SK-N-SH (cell line): Measurements from ENCODE around the gene LIPH. TPM values are rescaled to one million over a fixed set of nuclear protein-coding genes. Genes with fewer than 3 reads are reported as not detected.

Experiments used
- CTCF ChIA-PET: fragments of 300-600, 350-600 bp; formaldehyde crosslinking; extraction: SDS; loops from one replicate; lab custom pipeline; 2021; lab: Yijun Ruan, JAX
- POLR2A ChIA-PET: fragments of 350-600 bp; sonication (Branson Sonifier 250); formaldehyde crosslinking; extraction: SDS; loops from one replicate; lab custom pipeline; 2020; ENCODE audit warnings: antibody characterized with exemption, inconsistent platforms; lab: Yijun Ruan, JAX
- DNase-seq: peaks from one replicate; pipeline ENCODE4 v3.0.0; 2012
- H2AFZ ChIP-seq: fragments of 200-600 bp; sonication (generic); 2 replicates; pipeline ENCODE4 v1.8.1; 2016; ENCODE audit warnings: antibody characterized with exemption, mild to moderate bottlenecking, low read depth
- H3F3A ChIP-seq: fragments of 200-600 bp; sonication (generic); replicated peaks from 2 replicates; pipeline ENCODE3; 2016; ENCODE audit warnings: antibody characterized with exemption, mild to moderate bottlenecking; ENCODE audit not compliant: insufficient read depth
- H3K27ac ChIP-seq, 2 experiments: fragments of 200-500 bp in 1 of 2; fragments of 200-600 bp in 1 of 2; sonication (Bioruptor generic) in 1 of 2; sonication (generic), shearing (Covaris generic) in 1 of 2; 2 replicates each; pipeline versions ENCODE4 v1.5.1 to v1.6.1; 2014 to 2016; ENCODE audit warnings: low read depth in 2 of 2, inconsistent platforms in 1 of 2, low read length in 1 of 2, mild to moderate bottlenecking in 1 of 2, mixed read lengths in 1 of 2
- H3K27me3 ChIP-seq: fragments of 200-600 bp; sonication (generic), shearing (Covaris generic); 2 replicates; pipeline ENCODE4 v1.6.1; 2016; ENCODE audit warnings: mixed run types; ENCODE audit not compliant: insufficient read depth
- H3K36me3 ChIP-seq, 2 experiments: fragments of 200-500 bp in 1 of 2; fragments of 200-600 bp in 1 of 2; sonication (Bioruptor generic) in 1 of 2; sonication (generic) in 1 of 2; replicated peaks in 1 of 2; 2 replicates each; pipeline versions ENCODE3 to v1.5.1; 2014 to 2016; ENCODE audit warnings: low read length in 1 of 2, mild to moderate bottlenecking in 1 of 2; ENCODE audit not compliant: insufficient read depth in 2 of 2, control insufficient read depth in 1 of 2
- H3K4me1 ChIP-seq, 2 experiments: fragments of 200-500 bp in 1 of 2; fragments of 200-600 bp in 1 of 2; sonication (Bioruptor generic) in 1 of 2; sonication (generic), shearing (Covaris generic) in 1 of 2; 2 replicates each; pipeline versions ENCODE4 v1.5.1 to v1.6.1; 2014 to 2016; ENCODE audit warnings: low read depth in 1 of 2, low read length in 1 of 2, mixed run types in 1 of 2; ENCODE audit not compliant: insufficient read depth in 2 of 2, control insufficient read depth in 1 of 2
- H3K4me2 ChIP-seq: fragments of 200-600 bp; sonication (generic), shearing (Covaris generic); 2 replicates; pipeline ENCODE4 v1.6.1; 2017; ENCODE audit warnings: mixed run types
- H3K4me3 ChIP-seq, 2 experiments: fragments of 200-500 bp in 1 of 2; fragments of 200-600 bp in 1 of 2; sonication (Bioruptor generic) in 1 of 2; sonication (generic), shearing (Covaris generic) in 1 of 2; 2 replicates each; pipeline versions ENCODE4 v1.5.1 to v1.8.1; 2014 to 2016; ENCODE audit warnings: low read depth in 2 of 2, inconsistent platforms in 1 of 2, low read length in 1 of 2, mild to moderate bottlenecking in 1 of 2, mixed read lengths in 1 of 2, moderate library complexity in 1 of 2
- H3K79me2 ChIP-seq: fragments of 200-600 bp; sonication (generic); 2 replicates; pipeline ENCODE4 v1.8.1; 2017; ENCODE audit warnings: mild to moderate bottlenecking; ENCODE audit not compliant: insufficient read depth
- H3K9ac ChIP-seq: fragments of 200-600 bp; sonication (generic); 2 replicates; pipeline ENCODE4 v1.6.1; 2017; ENCODE audit warnings: mixed run types
- H3K9me2 ChIP-seq: fragments of 200-600 bp; sonication (generic); 2 replicates; pipeline ENCODE4 v1.6.1; 2017; ENCODE audit warnings: mixed run types
- H3K9me3 ChIP-seq: fragments of 200-600 bp; sonication (generic); 2 replicates; pipeline ENCODE4 v1.6.1; 2017; ENCODE audit warnings: mixed run types, mild to moderate bottlenecking, moderate library complexity
- H4K20me1 ChIP-seq: fragments of 200-600 bp; sonication (generic); 2 replicates; pipeline ENCODE4 v1.6.1; 2017; ENCODE audit warnings: mild to moderate bottlenecking, mixed run types; ENCODE audit not compliant: insufficient read depth
- EP300 ChIP-seq, 2 experiments: IDR thresholded peaks; 2 replicates each; pipeline versions ENCODE4 v1.4.0 to v1.6.1; 2012; ENCODE audit warnings: borderline replicate concordance in 1 of 2, low read depth in 1 of 2, low read length in 1 of 2
- MXI1 ChIP-seq: IDR thresholded peaks from 2 replicates; pipeline ENCODE4 v1.6.1; 2012; ENCODE audit warnings: mild to moderate bottlenecking, low read depth, low read length, improper control_type of control experiment
- NFIC ChIP-seq: IDR thresholded peaks from 2 replicates; pipeline ENCODE4 v1.4.0; 2012; ENCODE audit warnings: borderline replicate concordance
- RCOR1 ChIP-seq: fragments of 150-350 bp; IDR thresholded peaks from 2 replicates; pipeline ENCODE4 v1.6.1; 2017; ENCODE audit warnings: antibody characterized with exemption, low read length
- RFX5 ChIP-seq: IDR thresholded peaks from 2 replicates; pipeline ENCODE4 v1.6.1; 2012; ENCODE audit warnings: mild to moderate bottlenecking, improper control_type of control experiment, low read length
- TCF12 ChIP-seq: IDR thresholded peaks from 2 replicates; pipeline ENCODE4 v1.4.0; 2012
- TEAD4 ChIP-seq: IDR thresholded peaks from 2 replicates; pipeline ENCODE4 v1.4.0; 2012; ENCODE audit warnings: mild to moderate bottlenecking, borderline replicate concordance; ENCODE audit not compliant: insufficient read depth
- WGBS: methylation state at CpG from one replicate; pipeline ENCODE4 v1.1.6; 2017; ENCODE audit warnings: low lambda C conversion rate; 5-methylcytosine and 5-hydroxymethylcytosine counted together
- polyA plus RNA-seq, 3 experiments: library from polyadenylated mRNA; depleted of rRNA; stranded (reverse); fragments of >200 nt; gene quantifications; 2 replicates each; pipeline ENCODE4 v1.2.3, GENCODE V29; 2012
- TF ChIP-seq, protein P1 (sequence below): IDR thresholded peaks from 2 replicates; pipeline ENCODE4 v1.6.1; 2012; ENCODE audit warnings: mild to moderate bottlenecking, low read depth, low read length, moderate library complexity

Gene LIPH
- polyA plus RNA-seq, 1 of the 3 experiments (the other 2 are of a cell fraction) = not detected

DNA sequence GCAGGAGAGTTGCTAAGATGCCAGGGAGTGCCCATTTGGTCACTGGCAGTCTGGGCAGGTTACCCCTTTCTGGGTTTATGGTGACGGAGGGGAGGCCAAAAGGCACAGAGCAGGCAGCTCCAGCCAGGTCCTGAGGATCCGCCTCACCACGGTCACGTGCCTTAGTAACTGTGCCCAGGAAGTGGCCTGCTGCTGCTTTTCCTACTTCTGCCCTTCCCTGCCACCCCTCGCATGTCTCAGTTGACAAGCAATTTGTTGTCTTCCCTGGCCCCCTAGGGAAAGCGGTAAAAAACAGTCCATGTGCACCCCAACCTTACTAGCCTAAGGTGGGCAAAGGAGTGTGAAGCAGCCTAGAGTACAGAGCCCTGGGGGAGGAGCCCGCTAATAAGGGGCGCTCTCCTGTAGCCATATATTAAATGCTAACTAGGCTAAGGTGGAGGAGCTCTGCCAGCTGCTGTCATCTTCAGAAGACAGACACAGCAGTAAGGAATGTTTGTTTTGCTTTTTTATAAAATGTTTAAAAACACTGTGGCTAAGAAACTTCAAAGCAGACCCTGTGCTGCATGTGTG lies 9.1 kb upstream of the LIPH start (continued):
- TF ChIP-seq TCF12 (no peak), RFX5 (no peak)
- TF ChIP-seq, protein P1, sequence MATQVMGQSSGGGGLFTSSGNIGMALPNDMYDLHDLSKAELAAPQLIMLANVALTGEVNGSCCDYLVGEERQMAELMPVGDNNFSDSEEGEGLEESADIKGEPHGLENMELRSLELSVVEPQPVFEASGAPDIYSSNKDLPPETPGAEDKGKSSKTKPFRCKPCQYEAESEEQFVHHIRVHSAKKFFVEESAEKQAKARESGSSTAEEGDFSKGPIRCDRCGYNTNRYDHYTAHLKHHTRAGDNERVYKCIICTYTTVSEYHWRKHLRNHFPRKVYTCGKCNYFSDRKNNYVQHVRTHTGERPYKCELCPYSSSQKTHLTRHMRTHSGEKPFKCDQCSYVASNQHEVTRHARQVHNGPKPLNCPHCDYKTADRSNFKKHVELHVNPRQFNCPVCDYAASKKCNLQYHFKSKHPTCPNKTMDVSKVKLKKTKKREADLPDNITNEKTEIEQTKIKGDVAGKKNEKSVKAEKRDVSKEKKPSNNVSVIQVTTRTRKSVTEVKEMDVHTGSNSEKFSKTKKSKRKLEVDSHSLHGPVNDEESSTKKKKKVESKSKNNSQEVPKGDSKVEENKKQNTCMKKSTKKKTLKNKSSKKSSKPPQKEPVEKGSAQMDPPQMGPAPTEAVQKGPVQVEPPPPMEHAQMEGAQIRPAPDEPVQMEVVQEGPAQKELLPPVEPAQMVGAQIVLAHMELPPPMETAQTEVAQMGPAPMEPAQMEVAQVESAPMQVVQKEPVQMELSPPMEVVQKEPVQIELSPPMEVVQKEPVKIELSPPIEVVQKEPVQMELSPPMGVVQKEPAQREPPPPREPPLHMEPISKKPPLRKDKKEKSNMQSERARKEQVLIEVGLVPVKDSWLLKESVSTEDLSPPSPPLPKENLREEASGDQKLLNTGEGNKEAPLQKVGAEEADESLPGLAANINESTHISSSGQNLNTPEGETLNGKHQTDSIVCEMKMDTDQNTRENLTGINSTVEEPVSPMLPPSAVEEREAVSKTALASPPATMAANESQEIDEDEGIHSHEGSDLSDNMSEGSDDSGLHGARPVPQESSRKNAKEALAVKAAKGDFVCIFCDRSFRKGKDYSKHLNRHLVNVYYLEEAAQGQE = no peak

DNA sequence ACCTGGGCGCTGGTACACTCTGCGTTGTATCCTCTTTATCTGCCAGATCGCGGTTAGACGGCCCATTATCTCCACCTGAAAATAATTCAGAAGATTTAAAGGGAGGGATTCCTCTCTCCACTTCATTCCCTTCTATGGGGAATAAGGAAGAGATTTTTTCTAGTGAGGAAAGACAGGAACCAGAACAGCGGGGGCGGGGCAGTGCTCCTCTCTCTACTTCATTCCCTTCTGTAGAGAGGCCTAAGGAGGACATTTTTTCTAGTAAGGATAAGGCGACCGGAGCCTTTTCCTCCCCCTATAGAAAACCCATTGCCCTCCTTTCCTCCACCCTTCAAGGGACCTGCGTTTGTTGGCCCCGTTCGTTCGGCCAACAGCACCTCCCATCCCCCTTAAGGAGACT lies 8.3 kb upstream of the LIPH start:
- Histone ChIP-seq H3K4me3 (no peak overlapping the region), H3K4me2 (no peak overlapping the region), H3F3A (no peaks in the 10 kb centered on the region), H3K9me3 (no peaks in the 10 kb centered on the region), H3K9me2 (no peaks in the 10 kb centered on the region), H3K27me3 (no peaks in the 10 kb centered on the region), H2AFZ (no peak overlapping the region), H3K4me1 (peaks cover 0 to 2% of the 10 kb centered on the region in 2 experiments; a peak in 1 of 4 replicates), H3K79me2 (no peaks in the 10 kb centered on the region), H4K20me1 (no peaks in the 10 kb centered on the region), H3K9ac (no peak overlapping the region), H3K27ac (no peak overlapping the region), H3K36me3 (no peaks in the 10 kb centered on the region)
- WGBS = 91% methylated on average over 13 of the region's 13 CpGs
- POLR2A ChIA-PET = no interaction called here
- DNase-seq = no peak
- CTCF ChIA-PET = interaction anchor here (0.9 to 4.7 kb wide), 5 partner anchors 15 to 213 kb away, joined by 3 to 26 read pairs (median 4); no protein-coding TSS in a partner anchor
- no peak for TF ChIP-seq TEAD4
- TF ChIP-seq RCOR1 = no peak
- TF ChIP-seq, all 33 proteins: peak for 0

DNA sequence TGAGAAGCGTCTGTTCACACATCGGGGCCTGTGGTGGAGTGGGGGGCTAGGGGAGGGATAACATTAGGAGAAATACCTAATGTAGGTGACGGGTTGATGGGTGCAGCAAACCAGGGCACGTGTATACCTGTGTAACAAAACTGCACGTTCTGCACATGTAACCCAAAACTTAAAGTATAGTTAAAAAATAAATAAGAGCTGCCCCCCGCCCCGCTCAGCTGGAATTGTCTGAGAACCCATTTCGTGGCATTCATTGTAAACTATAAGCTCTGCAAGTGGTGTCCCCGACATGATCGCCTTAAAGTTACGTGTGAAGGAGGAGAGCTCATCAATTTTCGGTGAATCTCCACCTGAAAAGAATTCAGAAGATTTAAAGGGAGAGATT lies 7.3 kb upstream of the LIPH start:
- H2AFZ ChIP-seq = no peak overlapping the region
- no peaks in the 10 kb centered on the region for H3K9me3 ChIP-seq
- no peaks in the 10 kb centered on the region for H3K9me2 ChIP-seq
- peaks cover 0 to 2% of the 10 kb centered on the region in 2 experiments; a peak in 1 of 4 replicates for H3K4me1 ChIP-seq
- no peak overlapping the region for H3K27ac ChIP-seq
- 0 out of 4 replicates have a peak overlapping the region, but pooled peaks of 1 of the 2 experiments have one; percentile 50 for H3K4me3 ChIP-seq
- no peaks in the 10 kb centered on the region for H4K20me1 ChIP-seq
- TF ChIP-seq EP300 (IDR thresholded peaks at IDR 0.05; ENCODE audit: borderline replicate concordance in 1 of 2, low read depth in 1 of 2, low read length in 1 of 2) = no peak
- TF ChIP-seq MXI1 = no peak
- no peak for TF ChIP-seq RCOR1
- TF ChIP-seq NFIC = no peak
- ChIA-PET POLR2A (interaction anchor here (0.6 kb wide), 1 partner anchor 14 kb away, joined by 3 read pairs; no protein-coding TSS in a partner anchor), CTCF (interaction anchor here (0.6 to 4.7 kb wide), 32 partner anchors 13 to 251 kb away, joined by 3 to 26 read pairs (median 4); partner anchors contain the start of gene TMEM41A)
- H3K79me2 ChIP-seq = no peaks in the 10 kb centered on the region
- H3K36me3 ChIP-seq = no peaks in the 10 kb centered on the region
- H3K9ac ChIP-seq = no peak overlapping the region
- no peaks in the 10 kb centered on the region for H3K27me3 ChIP-seq
- WGBS = 70% methylated on average over 12 of the region's 12 CpGs
- H3K4me2 ChIP-seq = peak overlapping the region; percentile 71; the same call in 1 of the 2 replicates
- DNase-seq = no peak
- H3F3A ChIP-seq = no peaks in the 10 kb centered on the region
